Tibial nerve (tissue), 4 donors: ENCODE data around the gene TMED3. TPM values are rescaled to one million over a fixed set of nuclear protein-coding genes. Genes with fewer than 3 reads are reported as not detected.
"Not testable (repeated sequence)": the region's sequence is repeated elsewhere in the genome, so short reads cannot be mapped to it uniquely, and the experiment has no call there.

Experiments
- DNase-seq, 2 donors: peaks; one replicate each; pipeline ENCODE4 v3.0.0-alpha.2; 2019; ENCODE audit warnings: low spot score in 2 of 2
- H3K27ac ChIP-seq, 4 donors: fragments of 200-600 bp; sonication (generic) in 3 of 4; one replicate each; pipeline ENCODE4 v1.5.1; 2017 to 2019; ENCODE audit warnings: mild to moderate bottlenecking in 1 of 4
- H3K27me3 ChIP-seq, 2 donors: fragments of 200-600 bp; sonication (generic) in 1 of 2; one replicate each; pipeline versions ENCODE4 v1.5.1 to v1.6.0; 2017 to 2019
- H3K36me3 ChIP-seq, 3 donors: fragments of 200-600 bp; sonication (generic); one replicate each; pipeline ENCODE4 v1.5.1; 2018 to 2019
- H3K4me1 ChIP-seq, 4 donors: fragments of 200-600 bp; sonication (generic) in 3 of 4; one replicate each; pipeline ENCODE4 v1.5.1; 2017 to 2019
- H3K4me3 ChIP-seq, 4 donors: fragments of 200-600 bp; sonication (generic) in 3 of 4; one replicate each; pipeline ENCODE4 v1.5.1; 2017 to 2019; ENCODE audit warnings: mild to moderate bottlenecking in 1 of 4, moderate library complexity in 1 of 4
- H3K9me3 ChIP-seq, 4 donors: fragments of 200-600 bp; sonication (generic) in 3 of 4; one replicate each; pipeline ENCODE4 v1.5.1; 2017 to 2019
- CTCF ChIP-seq, 5 experiments: fragments of 200-600 bp in 3 of 5; fragments of 450-650 bp in 2 of 5; sonication (generic) in 3 of 5; IDR thresholded peaks; one replicate each; pipeline ENCODE4 v1.5.1; 2016 to 2019; ENCODE audit warnings: antibody characterized with exemption in 5 of 5, mild to moderate bottlenecking in 3 of 5, moderate library complexity in 2 of 5
- EP300 ChIP-seq, 2 donors: sonication (generic); formaldehyde crosslinking; IDR thresholded peaks; one replicate each; pipeline ENCODE4 v1.6.1; 2017; ENCODE audit warnings: antibody characterized with exemption in 2 of 2, mild to moderate bottlenecking in 1 of 2
- POLR2A ChIP-seq, 2 donors: fragments of 450-650 bp; IDR thresholded peaks; one replicate each; pipeline ENCODE4 v1.6.1; 2017; ENCODE audit warnings: antibody characterized with exemption in 2 of 2, mild to moderate bottlenecking in 2 of 2, moderate library complexity in 2 of 2
- WGBS, 2 donors: methylation state at CpG; one replicate each; pipeline ENCODE4 v1.1.5; 2018; 5-methylcytosine and 5-hydroxymethylcytosine counted together
- total RNA-seq, 4 donors: library from RNA; depleted of rRNA; stranded (reverse); fragments of >200 nt; gene quantifications; one replicate each; pipeline ENCODE4 v1.1.0, GENCODE V29; 2016

TMED3 gene
- total RNA-seq, 4 donors from 2014 or later: 18.0 to 26.3 (median 23.4) TPM

GRCh38 chr15:79316864-79317263 lies 6.0 kb downstream of the TMED3 start:
- H3K27ac ChIP-seq: no peak overlapping the region
- H3K9me3 ChIP-seq: peaks cover 0 to 7% (median 0%) of the 10 kb centered on the region in 4 donors
- no peak for TF ChIP-seq EP300 (IDR thresholded peaks at IDR 0.05)
- no peak for TF ChIP-seq CTCF (IDR thresholded peaks at IDR 0.05)
- no peak for TF ChIP-seq POLR2A (IDR thresholded peaks at IDR 0.05)
- H3K4me3 ChIP-seq: no peak overlapping the region
- H3K36me3 ChIP-seq: peaks cover 0 to 85% (median 0%) of the 10 kb centered on the region in 3 donors
- peaks cover 0 to 12% (median 3%) of the 10 kb centered on the region in 4 donors for H3K4me1 ChIP-seq
- DNase-seq: no peak
- no peaks in the 10 kb centered on the region for H3K27me3 ChIP-seq
- WGBS, 2 donors: 90 to 93% methylated on average over 9 of the region's 9 CpGs

- 95 to 99% methylated on average over 9 of the region's 9 CpGs for WGBS, 2 donors
- H3K27me3 ChIP-seq, DNase-seq, H3K4me1 ChIP-seq, H3K9me3 ChIP-seq, H3K27ac ChIP-seq, H3K4me3 ChIP-seq: not testable (repeated sequence)
- peaks cover 0 to 95% (median 0%) of the 10 kb centered on the region in 3 donors for H3K36me3 ChIP-seq
Measured at GRCh38 chr15:79319973-79320372, 9.1 kb downstream of the TMED3 start.

- no peak for DNase-seq
- Histone ChIP-seq H3K27me3 (no peaks in the 10 kb centered on the region), H3K4me3 (no peak overlapping the region), H3K9me3 (peaks cover 0 to 7% (median 0%) of the 10 kb centered on the region in 4 donors), H3K4me1 (no peaks in the 10 kb centered on the region), H3K36me3 (peaks cover 0 to 95% (median 0%) of the 10 kb centered on the region in 3 donors), H3K27ac (no peak overlapping the region)
- 92% methylated on average over 14 of the region's 14 CpGs for WGBS, 2 donors
- no peak for TF ChIP-seq EP300 (IDR thresholded peaks at IDR 0.05)
- no peak for TF ChIP-seq CTCF (IDR thresholded peaks at IDR 0.05)
- no peak for TF ChIP-seq POLR2A (IDR thresholded peaks at IDR 0.05)
Measured at GRCh38 chr15:79321876-79322275, 11.0 kb downstream of the TMED3 start.

- WGBS, 2 donors: 90 to 94% methylated on average over 2 to 3 of the region's 3 CpGs
- Histone ChIP-seq H3K27ac (no peak overlapping the region), H3K36me3 (peaks cover 0 to 93% (median 0%) of the 10 kb centered on the region in 3 donors), H3K4me1 (no peaks in the 10 kb centered on the region), H3K9me3 (peaks cover 0 to 7% (median 0%) of the 10 kb centered on the region in 4 donors), H3K27me3 (no peaks in the 10 kb centered on the region), H3K4me3 (no peak overlapping the region)
- TF ChIP-seq CTCF (IDR thresholded peaks at IDR 0.05) (no peak), EP300 (IDR thresholded peaks at IDR 0.05) (no peak), POLR2A (IDR thresholded peaks at IDR 0.05) (no peak)
- no peak for DNase-seq
Measured at GRCh38 chr15:79322306-79322705, 11.4 kb downstream of the TMED3 start.

- 85 to 92% methylated on average over 6 of the region's 6 CpGs for WGBS, 2 donors
- no peak for DNase-seq
Measured at GRCh38 chr15:79322945-79323344, 12.0 kb downstream of the TMED3 start.

More at GRCh38 chr15:79322945-79323344, 12.0 kb downstream of the TMED3 start:
- Histone ChIP-seq H3K9me3 (peaks cover 0 to 7% (median 0%) of the 10 kb centered on the region in 4 donors), H3K36me3 (peaks cover 0 to 87% (median 0%) of the 10 kb centered on the region in 3 donors), H3K4me3 (no peak overlapping the region), H3K4me1 (no peaks in the 10 kb centered on the region), H3K27ac (no peak overlapping the region), H3K27me3 (no peaks in the 10 kb centered on the region)
- TF ChIP-seq CTCF (IDR thresholded peaks at IDR 0.05) (no peak), POLR2A (IDR thresholded peaks at IDR 0.05) (no peak), EP300 (IDR thresholded peaks at IDR 0.05) (no peak)
